ENCODE data around the gene NRXN3. TPM values are rescaled to one million over a fixed set of nuclear protein-coding genes. Genes with fewer than 3 reads are reported as not detected.
A peak's percentile ranks its signal among the peaks of the same experiment; 100 is the strongest.

Gene NRXN3
- polyA plus RNA-seq, 5 donors = 1.3 to 1.9 (median 1.4) TPM

DNA sequence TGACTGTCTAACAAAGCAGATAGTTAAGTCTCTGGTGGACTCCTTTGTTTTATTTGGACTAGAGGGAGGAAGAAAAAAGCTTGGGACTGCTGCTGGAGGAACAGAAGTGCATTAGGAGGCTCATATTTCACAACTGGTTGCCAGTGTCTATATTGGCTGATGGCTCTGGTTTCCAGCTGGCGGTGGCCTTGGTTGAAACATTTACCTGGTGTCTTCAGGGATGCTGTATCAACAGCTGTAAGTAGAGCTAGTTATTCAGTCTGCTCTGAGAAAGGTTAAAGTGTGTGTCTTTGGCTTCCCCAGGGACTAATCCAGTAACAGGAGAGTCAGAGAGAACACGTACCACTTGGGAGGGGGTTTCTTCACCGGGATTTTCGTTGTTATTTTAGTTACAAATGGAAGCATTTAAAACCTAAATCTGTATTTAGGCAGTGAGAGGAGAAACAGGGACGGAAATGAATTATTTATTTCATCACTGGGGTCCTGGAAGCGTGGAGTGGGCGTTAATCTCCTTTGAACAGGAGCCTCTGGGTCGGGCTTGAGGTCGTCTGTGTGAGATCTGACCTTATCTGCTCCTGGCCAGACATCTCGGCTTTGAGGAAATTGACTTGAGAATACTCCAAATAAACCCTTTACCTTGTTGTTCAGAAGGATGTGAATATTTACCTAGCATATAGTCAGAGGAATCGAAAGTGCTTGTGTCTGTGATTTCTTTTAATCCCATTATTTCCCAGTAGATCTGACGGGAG, 149.9 kb downstream of the NRXN3 start:
- no peak for DNase-seq

DNA sequence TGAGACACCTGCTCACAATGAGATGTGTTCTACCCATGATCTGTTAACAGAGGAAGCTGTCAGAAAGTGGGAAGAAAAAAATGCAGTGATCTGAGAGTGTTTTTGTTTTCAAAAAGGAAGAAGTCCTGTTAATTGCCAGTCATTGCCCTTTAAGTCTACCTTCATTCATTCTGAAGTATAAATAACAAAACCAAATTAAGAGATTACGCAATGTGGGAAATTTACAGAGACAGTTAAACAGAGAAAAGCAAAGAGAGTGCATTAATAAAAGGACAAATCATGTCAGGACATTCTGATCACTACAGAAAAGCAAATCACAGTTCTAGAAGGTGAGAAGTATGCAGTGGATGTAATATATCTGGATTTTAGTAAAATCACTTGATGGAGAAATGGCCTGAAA, 154.2 kb downstream of the NRXN3 start:
- DNase-seq = no peak

DNA sequence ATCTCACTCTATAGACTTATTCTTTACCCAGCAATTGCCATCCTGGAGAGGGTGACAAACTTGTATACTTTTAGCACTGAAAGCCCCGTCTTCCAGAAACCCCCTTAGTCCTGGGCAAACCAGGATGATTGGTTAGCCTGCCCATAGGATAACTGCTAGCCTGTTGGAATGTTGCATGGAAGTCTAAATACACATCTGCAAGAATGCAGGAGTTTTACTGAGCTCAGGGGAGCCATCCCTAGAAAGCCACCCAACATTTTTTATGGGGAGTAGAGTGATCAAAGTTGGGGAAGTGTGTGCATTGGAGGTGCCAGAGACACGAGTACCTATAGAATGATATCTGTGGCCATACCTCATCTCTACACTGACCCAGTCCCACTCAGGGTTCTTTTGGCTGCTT, 155.7 kb downstream of the NRXN3 start:
- DNase-seq = no peak

DNA sequence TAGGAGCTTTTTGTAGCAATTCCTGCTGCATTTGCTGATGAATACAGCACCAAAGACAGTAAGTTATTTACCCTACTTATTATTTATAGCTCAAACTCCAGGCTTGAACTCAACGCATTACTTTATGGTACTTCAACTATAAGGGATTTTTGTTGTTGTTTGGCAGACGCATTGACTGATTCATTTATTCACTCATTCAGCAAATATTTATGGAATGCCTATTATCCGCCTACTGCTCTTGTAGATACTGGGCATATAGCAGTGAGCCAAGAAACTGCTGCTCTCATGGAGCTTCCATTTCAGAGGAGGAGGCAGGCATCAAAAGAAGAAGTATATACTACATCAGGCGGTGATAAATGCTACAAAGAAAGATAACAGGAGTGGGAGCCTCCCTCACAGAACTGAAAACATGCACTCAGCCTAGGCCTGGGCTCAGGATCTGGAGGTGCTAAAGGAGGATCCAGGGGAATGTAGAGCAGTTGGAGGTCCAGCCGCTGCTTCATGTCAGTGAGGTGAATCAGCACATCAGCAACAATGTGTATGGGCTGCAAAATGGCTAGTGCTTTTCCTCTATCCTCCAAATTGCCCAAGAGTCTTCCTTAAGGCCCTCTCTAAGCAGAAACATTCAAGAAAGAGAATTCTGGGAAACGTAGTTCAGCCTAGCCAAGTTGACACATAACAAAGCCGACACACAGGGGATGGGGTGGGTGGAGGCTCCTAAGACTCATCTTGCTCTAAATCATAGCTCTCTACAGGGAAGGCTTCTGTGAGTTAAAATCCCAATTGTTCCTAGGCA, 157.5 kb downstream of the NRXN3 start:
- no peak for DNase-seq

DNA sequence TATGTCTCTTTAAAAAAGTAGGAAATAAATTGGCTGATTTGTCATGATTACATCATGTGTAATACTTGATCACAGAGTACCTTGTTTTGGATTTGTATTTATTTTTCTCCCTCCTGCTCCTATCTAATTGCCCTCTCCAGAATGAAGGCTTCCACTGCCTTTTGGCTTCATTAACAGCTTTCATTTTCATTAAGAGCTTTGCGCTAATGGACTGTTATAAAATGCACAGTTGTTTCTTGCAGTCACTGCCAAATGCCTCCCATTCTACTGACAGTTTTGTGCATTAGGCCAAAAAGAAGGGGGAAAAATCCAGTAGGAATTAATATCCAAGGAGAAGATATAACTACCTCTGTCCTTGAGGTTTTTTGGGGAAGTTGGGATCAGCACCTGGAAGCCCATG, 159.2 kb downstream of the NRXN3 start:
- no peak for DNase-seq

DNA sequence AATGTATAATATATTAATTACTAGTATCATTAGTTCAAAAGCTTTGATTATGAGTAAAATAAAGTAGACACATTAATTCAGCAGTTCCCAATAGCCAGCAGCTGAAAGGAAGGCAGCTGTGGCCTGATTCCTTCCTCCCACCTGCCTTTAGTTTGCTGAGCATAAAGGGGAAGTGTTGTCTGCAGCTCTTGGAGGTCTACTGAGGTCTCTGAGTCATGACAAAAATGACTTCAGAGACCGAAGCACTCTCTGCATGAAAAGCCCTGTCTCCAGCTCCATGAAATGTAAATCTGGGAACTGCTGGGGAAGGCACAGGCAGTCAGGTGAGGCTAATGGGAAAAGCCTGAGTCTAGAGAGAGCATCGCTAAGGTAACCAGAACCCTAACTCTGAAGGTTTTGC, 165.4 kb downstream of the NRXN3 start:
- DNase-seq = no peak

DNA sequence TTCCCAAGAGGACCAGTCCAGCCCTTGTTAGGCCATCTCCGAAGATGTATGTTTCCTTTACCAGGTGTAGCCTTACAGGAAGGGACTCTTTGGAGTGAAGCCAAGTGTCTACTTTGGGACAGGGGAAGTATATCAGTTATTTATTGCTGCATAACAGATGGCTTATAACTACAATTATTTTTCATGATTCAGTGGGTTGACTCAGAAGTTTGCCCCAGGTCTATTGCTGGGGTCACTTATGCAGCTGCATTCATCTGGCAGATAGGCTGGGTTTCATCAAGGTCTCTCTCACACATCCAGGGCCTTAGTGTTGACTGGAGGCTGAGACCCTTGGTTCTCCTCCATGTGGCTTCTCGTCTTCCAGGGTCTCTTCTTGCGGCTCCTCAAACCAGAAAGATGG, 170.1 kb downstream of the NRXN3 start:
- no peak for DNase-seq

DNA sequence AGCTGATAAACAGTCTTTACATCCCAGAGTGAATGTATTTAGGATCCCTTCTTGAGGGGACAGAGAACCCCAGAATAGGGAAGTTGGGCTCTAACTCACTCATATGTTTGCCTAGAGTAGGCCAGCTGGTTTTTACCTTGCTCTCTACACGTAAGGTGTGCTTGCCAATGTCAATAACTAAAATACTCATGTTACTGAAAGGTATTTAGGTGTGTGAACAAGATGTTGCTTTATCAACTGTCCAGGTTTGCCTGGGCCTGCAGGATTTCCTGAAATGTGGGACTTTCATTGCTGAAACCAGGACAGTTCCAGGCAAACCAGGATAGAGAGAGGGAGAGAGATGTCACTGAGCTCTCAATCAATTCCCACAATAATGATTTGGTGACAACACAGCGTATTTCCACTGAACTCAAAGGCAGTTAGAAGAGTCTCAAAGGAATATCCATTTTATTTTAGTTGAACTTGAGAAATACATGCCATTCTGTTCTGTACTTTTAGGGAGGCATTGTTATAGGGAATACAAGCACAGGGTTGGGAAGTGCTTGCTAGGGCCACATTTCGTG, 171.7 kb downstream of the NRXN3 start:
- peak in 1 of 2 donors; percentile 7 for DNase-seq

DNA sequence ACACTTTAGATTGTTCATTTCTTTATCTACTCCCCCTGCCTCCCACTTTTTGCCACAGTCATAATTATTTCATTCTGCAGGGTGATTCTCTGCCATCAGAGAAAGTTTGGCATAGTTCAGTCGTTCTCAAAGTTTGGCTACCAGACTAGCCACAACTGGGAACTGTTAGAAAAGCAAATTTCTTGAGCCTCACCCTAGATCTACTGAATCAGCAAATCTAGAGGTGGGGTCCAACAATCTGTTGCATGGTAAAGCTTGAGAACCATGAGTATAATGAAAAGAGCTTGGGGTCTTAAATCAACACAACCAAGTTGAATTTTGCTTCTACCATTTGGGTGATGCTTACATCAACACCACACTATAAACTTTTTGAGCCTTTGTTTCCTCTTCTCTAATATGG, 172.7 kb downstream of the NRXN3 start:
- no peak for DNase-seq

DNA sequence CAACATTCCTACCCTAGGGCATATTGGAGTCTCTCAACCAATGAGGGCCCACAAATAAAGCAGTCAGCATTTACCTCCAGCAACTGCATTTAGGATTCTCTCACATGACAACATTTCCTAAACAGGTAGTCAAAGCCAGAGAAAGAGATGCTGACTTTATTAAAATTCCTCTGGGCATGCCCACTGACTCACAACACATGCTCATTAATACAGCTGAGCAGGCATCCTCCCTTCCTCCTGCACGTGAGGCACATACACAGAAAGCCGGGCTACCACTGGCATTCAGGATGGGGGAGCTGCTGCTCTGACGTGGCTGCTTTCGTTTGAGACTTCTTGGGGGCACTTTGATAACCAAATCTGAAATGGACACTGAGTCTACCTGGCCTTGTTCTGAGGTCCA, 174.1 kb downstream of the NRXN3 start:
- no peak for DNase-seq

DNA sequence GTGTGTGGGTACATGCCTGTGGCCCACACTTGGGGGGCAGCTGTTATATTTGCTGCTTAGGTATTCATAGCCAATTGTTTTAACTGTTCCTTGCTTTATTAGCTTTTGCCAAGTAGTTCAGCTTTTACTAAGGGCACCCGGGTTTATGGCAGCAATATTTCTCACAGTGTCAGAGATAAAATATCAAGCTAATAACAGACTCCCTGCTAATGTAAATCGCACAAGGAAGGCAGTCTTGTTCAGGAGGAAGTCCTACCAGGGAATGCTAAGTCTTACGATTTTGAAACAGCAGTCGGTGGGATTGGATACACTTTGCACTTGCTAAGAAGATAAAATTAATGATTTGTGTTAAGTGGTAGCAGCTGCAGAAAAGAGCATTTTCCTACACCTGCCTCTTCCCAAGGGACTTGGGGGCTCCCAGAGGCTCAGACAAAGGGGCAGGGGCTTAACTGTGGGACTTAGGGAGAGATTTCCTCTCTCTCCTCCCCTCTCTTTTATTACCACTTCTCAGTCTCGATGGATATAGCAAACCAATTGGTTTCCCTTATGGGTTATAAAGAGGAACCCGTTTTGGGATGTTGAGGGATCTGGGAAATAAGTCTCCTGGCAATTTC, 175.1 kb downstream of the NRXN3 start:
- no peak for DNase-seq

DNA sequence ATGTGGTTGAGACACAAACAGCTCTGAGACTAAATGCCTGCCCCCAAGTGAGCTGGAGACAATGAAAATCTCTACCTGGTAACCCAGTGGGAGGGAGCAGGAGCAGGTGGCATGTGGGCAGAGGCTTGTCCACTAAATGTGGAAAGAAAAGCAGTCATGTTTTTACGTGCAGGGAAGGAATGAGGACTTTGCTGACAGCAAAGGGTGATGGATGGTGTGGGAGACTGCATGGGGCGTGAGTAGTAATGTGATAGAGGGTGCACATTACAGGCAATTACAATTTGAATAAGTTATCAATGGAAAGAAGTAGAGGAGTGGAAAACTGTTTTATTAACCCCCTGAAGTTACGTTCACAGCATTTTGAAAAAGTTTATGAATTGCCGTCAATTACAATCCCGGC, 176.6 kb downstream of the NRXN3 start:
- DNase-seq = no peak

DNA sequence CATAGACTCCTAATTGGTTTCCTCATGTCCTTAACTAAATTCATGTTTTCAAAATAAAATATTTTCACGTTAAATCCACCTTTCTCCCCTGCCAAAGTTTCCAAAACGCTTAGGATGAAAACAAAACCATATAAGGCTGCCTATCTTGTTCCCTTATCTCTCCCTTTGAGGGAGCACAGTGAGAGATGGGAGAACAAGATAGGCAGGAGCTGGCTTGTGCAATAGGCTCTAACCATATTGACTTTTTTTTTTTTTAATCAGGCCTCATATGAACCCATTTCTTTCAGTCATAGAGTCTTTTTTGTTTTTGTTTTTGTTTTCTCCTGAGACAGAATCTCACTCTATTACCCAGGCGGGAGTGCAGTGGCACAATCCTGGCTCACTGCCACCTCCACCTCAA, 184.9 kb downstream of the NRXN3 start:
- DNase-seq = no peak

DNA sequence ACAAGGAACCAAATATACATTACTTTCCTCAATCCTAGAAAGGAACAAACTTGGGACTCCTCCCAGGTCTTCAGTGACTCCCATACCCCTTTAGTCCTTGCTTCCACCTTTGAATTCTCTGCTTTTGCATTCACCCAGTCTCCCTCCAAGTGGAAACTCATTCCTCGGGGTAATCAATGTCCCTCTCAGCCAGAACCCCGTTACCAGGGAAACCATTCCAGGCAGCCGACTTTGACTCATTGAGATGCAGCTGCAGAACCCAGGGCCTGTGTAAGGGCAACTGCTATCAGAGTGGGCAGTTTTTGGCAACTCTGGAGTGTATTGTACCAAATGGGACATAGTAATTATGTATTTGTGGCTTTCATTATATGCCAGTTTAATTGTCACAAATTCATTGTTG, 186.2 kb downstream of the NRXN3 start:
- DNase-seq = no peak

DNA sequence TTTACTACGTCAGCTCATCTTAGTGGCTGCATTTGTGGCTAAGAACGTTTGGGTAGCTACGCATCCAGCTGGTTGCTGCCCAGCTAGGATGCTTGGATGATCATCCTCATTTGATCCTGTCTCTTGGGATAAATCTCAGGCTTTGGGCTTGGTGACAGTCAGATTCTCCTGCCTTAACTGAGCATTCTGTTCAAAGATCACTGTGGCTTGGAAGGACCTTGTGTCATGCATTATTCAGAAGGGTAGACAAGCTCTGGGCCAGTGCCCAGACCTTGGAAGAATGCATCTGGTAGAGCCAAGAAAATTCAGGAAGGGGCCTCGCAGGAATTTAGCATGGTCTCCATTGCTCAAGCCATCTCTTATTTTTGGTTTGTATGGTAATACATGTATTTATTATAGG, 188.4 kb downstream of the NRXN3 start:
- no peak for DNase-seq

DNA sequence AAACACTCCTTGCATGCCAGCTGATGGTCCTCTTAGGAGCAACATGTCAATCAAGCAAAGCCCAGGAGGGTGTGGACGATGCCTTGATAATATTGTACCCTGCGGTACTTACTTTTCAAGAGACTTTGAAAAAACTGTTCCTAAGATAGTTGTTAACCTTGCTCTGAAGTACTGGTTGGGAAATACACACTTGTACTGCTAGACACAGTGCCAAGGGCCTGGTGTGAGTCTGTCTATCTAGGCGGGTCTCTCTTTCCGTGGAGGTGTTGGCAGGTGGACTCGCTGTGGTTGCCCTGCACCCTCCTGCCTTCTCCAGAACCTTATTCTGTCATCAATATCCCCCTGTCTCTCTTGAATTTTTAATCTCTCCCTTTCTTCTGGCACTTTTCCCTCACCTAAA, 189.4 kb downstream of the NRXN3 start:
- no peak for DNase-seq

DNA sequence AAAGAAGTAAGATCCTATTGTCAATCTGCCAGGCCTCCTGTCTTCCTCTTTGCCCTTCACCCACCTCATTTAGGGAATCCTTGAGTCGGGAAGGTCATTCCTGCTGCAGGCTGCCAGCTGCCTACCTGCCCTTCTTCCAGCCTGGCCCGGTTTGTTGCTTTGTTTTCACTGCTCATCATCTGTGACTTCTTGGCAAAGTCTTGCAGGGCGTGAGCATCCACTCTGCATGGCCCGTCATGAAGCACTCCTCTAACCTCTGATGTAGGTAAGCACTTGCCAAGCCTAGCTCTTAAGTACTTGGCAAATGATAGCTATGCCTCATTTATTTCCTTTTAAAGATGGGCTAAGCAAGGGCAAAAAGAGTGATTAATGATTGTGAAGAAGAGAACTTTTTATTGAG, 192.8 kb downstream of the NRXN3 start:
- no peak for DNase-seq

DNA sequence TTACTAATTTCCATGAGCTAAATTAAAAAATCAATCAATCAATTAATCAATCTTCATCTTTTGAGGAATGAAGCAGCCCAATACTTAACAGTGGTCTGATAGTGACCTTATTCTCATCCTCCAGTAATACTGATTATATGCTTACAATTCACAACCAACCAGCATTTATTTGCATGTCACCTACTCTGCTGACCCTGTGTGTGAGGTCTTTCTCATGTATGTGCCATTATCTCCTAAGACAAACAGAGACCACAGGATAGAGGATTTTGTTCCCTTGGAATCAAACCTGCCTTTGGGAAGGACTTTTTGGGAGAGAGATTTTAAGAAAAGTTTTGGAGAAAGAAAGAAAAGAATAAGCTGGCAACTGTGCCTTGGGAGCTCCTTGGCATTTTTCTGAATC, 197.2 kb downstream of the NRXN3 start:
- DNase-seq = no peak

DNA sequence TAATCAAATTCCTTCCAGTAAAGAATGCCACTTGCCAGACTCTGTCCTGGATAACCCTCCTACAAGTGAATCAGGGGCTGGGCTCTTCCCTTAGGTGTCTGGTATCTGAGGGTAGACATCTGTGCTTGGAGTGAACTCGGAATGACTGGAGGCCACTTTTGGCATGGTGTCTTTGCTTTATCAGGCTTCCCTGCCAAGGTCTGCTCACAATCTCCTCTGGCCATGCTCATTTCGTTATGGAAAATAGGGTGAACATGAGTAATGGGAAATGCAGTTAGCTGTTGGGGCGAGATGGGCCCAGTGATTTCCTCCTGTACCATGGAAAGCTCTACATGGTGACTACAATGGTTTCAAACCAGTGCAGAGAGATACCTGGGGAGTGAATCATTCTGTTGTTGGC, 212.9 kb downstream of the NRXN3 start:
- DNase-seq = no peak

DNA sequence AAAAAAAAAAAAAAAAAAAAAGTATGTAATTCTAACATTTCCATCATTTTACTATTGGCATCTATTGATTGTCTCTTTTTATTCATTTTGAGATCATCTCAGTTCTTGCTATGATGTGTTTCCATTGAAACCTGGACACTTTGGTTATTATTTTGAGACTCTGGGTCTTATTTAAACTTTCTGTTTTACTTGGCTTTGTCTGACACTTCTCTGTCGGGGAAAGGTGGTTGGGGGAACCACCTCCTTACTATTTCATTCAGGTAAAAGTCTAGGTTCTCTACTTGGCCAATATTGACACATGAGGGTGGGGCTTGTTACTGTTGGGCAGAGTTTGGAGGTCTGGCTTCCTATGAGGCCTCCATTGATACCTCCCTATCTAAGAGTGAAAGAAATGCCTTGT, 228.0 kb downstream of the NRXN3 start:
- no peak for DNase-seq

DNA sequence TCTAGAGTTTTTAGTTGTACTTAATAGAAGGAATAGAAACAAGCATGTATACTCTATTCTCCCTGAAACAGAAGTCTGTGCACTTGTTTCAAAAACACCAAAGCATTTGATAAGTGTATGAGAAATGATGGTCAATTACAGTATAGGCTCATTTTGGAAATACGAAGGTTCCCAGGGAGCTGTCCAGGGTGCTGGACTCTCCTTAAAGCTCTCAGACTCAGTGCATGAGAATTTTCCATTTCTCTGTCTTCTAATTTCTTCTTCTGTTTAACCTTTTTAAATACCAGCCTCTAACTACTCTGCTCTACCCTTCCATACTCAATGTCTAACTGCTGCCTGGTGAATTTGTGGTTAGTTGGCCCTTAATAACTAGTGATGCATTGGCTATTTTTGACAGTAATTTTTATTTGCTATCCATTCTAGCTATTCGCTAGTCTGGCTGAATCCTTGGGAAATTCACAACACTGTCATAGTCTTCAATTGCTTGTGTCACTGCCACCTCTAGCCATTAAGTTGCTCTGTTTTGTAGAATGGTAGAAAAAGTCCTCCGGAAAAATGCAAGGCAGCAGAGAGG, 229.2 kb downstream of the NRXN3 start:
- peak; percentile 2 to 6 for DNase-seq

DNA sequence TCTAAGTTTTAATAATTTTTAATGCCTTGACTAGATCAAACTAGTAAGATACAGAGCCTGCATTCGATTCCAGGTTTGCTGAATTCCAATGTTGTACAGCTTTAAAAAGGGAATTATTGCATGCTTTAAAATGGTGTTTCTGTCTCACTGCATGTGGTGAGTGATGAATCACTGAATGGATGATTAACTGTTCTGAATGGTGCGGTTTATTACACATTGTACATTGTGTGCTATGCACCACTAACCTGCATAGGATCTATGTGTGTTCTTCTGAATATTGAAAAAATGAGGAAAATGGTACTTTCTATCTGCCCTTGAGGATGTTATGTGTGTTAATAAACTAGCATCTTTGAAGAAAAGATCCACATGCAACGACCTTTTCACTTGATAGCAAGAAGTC, 231.7 kb downstream of the NRXN3 start:
- DNase-seq = no peak

Data from right lung (tissue), 5 donors.